Activated CD8-positive, alpha-beta memory T cell treated with anti-CD3 and anti-CD28 coated beads, Interleukin-2, amount 50 U/mL, for 24 hours (primary cell): ENCODE measurements around the gene BCAS3.

ENCODE experiments used
- DNase-seq: peaks from one replicate; pipeline ENCODE4 v3.0.0-alpha.2; 2020; ENCODE audit errors: extremely low read depth

Gene BCAS3

DNA sequence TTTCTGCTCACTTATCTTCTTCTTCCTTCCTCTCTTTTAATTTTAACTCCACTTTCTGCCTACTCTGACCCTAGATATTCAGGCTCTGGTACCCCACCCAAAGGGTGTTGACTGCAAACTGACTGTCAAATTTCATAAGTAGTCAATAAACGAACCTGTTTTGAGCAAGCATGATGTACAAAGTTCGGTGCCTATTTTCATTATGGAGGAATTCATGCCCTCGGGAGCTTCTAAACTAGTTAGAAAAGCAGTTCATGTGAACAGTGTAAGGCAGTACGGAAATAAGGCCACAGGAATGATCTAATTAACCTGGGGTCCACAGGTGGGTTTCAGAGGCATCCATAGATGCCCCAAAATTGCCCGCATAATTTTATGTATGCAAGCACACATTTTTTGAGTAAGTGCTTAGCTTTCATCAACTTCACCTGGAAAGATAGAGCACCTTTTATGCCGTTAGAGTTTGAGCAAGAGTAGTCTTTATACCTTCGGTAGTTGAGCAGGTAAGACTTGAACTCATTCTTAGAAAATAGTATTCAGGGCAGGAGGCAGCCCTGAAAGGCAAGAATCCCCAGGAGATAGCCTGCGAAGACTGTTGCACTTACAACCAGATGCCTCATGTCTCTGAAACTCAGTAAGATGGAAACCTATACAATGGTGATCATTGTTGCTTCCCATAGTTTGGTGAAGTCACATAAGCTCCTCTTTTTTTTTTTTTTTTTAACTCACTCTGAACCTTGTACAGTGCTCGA is 685.4 kb downstream of the BCAS3 start:
- no peak for DNase-seq

DNA sequence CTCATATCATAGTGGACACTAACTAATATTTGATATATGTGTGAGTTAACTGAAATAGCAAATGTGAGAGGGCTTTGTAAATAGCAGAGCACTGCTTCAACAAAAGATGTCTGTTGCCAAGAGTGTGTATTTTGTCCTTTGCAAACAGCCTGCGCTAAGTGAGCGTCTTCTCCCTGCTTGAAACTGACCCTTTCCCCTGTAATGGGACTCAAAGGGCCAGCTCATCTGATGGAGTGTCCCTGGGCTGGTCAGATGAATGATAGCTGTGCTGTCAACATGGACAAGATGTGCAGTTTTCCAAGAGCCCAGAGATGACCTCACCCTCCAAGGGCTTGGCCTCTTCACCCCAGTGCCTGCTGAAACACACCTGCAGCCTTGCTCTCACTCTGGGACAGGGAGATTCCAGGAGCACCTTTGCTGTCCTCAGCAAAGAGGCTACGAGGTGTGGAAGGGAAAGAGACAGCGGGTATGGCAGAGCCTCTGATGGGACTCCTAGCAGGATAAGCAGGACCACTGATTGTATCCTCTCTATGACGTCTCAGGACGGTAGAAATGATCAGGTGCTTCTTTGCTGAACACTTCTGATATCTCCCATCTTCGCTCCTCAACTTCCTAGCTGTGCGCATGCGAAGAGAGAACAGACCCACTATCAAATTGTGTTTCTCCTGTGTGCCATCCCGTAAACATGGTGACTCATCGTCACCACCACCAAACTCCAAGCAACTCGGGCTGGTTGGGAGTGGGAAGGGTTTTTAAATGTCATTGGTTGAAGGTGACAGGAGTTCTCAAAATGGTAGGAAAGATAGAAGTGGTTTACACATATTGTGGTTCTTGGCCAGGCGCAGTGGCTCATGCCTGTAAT is 686.2 kb downstream of the BCAS3 start:
- no peak for DNase-seq

- no peak for DNase-seq
These were observed 686.8 kb downstream of the BCAS3 start for GRCh38 chr17:61364463-61364846.

GRCh38 chr17:61366076-61366714 is 688.5 kb downstream of the BCAS3 start:
- DNase-seq = no peak

DNA sequence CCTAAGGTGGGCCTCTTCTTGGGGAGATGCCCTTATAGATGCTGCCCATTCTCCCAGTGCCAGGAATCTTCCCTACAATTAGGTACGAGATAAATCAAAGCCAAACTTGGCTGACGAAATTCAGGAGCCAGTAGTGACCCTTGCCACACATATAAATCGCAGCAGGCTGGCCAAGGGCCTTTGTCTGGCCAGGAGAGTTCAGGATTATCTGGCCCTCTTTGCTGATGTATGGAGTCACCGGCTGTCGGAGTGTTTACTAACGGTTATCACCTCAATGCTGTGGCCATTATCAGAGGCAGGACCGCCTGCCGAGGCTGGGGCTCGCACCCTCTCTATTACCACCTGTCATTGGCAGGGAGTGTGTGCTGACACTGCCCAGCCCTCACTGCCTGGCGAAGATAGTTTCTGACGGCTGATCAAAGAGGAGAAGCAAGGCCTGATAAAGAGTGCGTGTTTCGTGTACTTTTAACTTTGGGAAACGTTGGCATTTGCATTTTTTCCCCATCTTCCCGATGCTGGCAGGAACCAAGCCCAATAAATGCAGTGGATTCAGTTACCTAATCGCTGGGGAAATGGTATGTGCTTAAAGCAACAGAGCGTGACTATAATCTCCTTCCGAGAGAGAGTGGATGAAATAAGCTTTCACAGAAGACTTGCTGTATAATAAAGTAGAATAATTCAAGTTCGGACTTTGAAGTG is 689.2 kb downstream of the BCAS3 start:
- DNase-seq = no peak

GRCh38 chr17:61368049-61368831 is 690.6 kb downstream of the BCAS3 start:
- no peak for DNase-seq

GRCh38 chr17:61368832-61369450 is 691.3 kb downstream of the BCAS3 start:
- no peak for DNase-seq

GRCh38 chr17:61369751-61370150 is 692.1 kb downstream of the BCAS3 start:
- DNase-seq = no peak

- no peak for DNase-seq
These were observed 693.5 kb downstream of the BCAS3 start for GRCh38 chr17:61371179-61371578.

DNA sequence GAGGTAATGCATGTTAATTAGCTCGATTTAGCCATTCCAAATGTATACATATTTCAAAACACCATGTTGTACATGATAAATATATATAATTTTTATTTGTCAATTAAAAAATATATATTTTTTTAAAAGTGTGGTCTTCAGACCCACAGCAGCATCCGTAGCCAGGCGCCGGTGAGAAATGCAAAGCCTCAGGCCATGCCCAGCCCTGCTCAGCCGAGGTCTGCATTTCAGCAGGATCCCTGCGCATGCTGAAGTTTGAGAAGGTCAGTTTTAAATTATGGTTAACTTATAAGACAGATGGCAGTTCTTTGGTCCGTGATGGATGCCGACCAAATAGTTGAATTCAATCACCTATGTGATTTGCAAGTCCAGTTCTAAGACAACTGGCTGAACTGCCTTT is 694.0 kb downstream of the BCAS3 start:
- DNase-seq = no peak

DNA sequence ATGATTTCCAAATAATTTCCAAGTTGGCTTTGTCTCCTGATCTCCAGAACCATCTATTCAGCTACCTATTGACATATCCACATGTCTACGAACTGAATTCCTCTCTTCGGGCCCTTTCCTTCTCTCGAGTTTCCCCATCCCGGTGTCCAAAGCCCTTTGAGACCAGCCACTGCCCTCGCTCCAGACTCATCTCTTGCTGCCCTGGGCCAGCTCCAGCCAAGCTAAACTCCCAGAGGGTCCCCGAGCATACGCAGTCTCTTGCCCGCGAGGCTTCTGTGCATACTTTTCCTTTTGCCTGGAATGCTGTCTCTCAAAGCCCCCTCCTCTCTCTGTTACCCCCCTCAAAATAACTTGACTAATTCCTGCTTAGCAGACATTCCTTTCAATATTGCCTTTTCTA is 694.8 kb downstream of the BCAS3 start:
- no peak for DNase-seq

- no peak for DNase-seq
These were observed 699.5 kb downstream of the BCAS3 start for GRCh38 chr17:61376931-61377838.

DNA sequence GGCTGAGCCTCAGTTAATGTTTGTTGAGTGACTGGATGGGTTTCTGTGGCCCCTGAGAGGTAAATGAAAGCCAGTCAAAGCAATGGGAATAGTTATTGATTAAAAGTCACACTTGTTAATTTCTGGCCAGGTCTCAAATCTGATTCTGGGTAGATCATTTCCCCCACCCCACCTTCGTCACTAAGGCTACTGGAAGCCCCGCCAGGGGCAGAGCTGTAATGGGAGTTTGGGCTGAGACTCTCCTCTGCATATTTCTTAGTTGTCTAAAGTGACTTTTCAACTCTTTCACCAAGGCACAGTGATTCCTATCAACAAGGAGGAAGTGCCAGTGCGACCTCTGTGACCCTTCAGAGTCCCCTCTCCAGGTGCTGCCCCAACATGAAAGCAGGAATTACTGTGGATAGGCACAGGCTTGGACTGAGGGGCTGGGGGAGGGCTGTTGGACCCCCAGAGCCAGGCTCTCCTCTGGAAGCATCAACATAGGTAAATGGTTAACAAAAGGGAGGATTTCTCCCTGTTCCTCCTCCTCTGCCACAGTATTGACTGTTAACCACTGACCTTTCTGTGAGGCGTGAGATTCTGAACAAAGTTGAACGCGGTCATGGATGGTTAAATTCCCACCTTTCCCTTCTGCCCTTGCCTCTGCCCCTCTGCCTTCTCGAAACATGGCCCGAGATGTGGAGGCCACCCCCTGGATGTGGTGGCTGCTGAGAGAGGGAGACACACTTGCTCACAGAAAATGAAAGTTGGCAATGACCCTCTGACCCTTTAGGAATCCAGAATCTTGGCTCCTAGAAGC is 701.2 kb downstream of the BCAS3 start:
- DNase-seq = no peak

DNA sequence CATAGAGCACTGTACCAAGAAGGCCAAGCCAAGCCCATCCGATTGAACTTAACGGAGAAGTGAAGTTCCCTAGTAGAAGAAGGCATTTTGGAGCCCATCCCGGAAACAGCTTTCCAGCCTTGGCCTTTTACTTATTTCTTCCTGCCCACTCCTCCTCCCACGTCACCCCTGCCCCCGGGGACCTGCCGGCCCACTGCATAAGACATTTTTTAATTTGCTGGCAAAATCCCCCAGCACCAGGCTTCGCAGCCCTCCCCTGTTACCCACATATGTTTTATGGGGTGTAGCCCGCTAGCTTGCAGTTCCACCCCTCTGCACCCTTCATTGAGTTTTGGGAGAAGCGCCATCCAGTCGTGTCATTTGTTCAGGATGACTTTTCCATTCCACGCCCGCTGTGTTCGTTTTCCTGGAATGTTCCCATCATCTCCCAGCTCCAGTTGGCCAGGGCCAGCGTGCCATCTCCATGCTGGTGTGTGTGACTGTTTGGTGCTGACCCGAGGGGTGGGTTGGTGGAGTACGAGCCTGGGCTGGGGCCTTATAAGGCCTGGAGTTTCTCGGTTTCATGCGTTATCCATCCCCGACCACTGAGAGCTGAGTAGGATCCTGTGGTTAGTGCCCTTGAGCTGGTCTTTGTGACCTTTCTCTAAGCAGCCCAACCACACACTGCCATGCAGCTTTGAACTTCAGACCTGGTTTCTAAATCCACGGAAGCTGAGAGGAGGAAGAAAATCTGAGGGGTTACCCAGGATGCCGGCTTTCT is 702.0 kb downstream of the BCAS3 start:
- no peak for DNase-seq

GRCh38 chr17:61380217-61380835 is 702.7 kb downstream of the BCAS3 start:
- no peak for DNase-seq

- DNase-seq = no peak
These were observed 703.3 kb downstream of the BCAS3 start for GRCh38 chr17:61380836-61381525.

DNA sequence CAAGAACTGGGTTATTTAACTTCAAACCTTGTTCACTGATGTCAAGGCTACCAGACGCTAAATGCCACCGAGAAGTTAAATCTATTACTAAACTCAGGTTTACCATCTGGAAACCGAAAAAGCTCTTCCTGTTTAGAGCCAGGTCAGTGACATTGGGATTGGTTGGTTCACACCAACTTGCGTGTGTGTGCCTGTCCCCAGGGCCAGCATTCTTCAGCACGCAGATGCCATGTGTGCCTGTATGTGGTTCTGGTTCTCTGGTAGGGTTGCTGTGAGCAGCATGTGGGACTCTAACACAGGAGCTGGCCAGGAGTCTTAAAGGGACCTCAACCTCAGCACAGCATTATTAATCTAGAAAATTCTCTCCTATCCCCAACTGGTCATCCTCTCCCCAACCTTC is 703.9 kb downstream of the BCAS3 start:
- no peak for DNase-seq
